Aorta (tissue), 5 donors: ENCODE results near the gene PIM2. TPM values are rescaled to one million over a fixed set of nuclear protein-coding genes. Genes with fewer than 3 reads are reported as not detected.
A peak's percentile ranks its signal among the peaks of the same experiment; 100 is the strongest.

ENCODE experiments used
- ATAC-seq: fragments of 200-7000 bp; cut with Tn5 transposase; one replicate; pipeline ENCODE4 v1.9.1; 2022; ENCODE audit warnings: moderate library complexity; ENCODE audit not compliant: low FRiP score
- DNase-seq, 2 donors: peaks; one replicate each; pipeline ENCODE4 v3.0.0-alpha.2; 2020
- H3K27ac ChIP-seq, 2 donors: one replicate each; pipeline ENCODE4 v1.5.1; 2013; ENCODE audit warnings: low read length in 2 of 2, mild to moderate bottlenecking in 2 of 2, moderate library complexity in 2 of 2, control low read depth in 1 of 2, inconsistent platforms in 1 of 2, low read depth in 1 of 2
- H3K27me3 ChIP-seq, 2 donors: one replicate each; pipeline ENCODE4 v1.6.1; 2013; ENCODE audit warnings: control low read depth in 1 of 2, low read length in 1 of 2, mild to moderate bottlenecking in 1 of 2, moderate library complexity in 1 of 2; ENCODE audit not compliant: insufficient read depth in 2 of 2, control insufficient read depth in 1 of 2
- H3K36me3 ChIP-seq, 2 donors: one replicate each; pipeline ENCODE4 v1.6.1; 2013; ENCODE audit warnings: control low read depth in 1 of 2, low read length in 1 of 2, mild to moderate bottlenecking in 1 of 2; ENCODE audit not compliant: insufficient read depth in 2 of 2, control insufficient read depth in 1 of 2
- H3K4me1 ChIP-seq, 2 donors: one replicate each; pipeline ENCODE4 v1.6.1; 2013; ENCODE audit warnings: low read length in 2 of 2, control low read depth in 1 of 2, mild to moderate bottlenecking in 1 of 2, moderate library complexity in 1 of 2; ENCODE audit not compliant: insufficient read depth in 2 of 2, control insufficient read depth in 1 of 2
- H3K4me3 ChIP-seq, 2 donors: one replicate each; pipeline ENCODE4 v1.5.1; 2013; ENCODE audit warnings: low read length in 2 of 2, control low read depth in 1 of 2, mild to moderate bottlenecking in 1 of 2
- H3K9me3 ChIP-seq: one replicate; pipeline ENCODE4 v1.6.1; 2013; ENCODE audit warnings: mild to moderate bottlenecking, low read length; ENCODE audit not compliant: control insufficient read depth
- WGBS, 2 donors: extraction: QIAGEN DNeasy Blood & Tissue Kit; methylation state at CpG; one replicate each; pipeline ENCODE4 v1.1.7; 2013; 5-methylcytosine and 5-hydroxymethylcytosine counted together
- intact Hi-C, 2 donors: fragments of 100-400 bp; cut with DNase I; formaldehyde crosslinking; loops; one replicate each; pipeline versions ENCODE4 v1.14.2 to v1.15.0; 2022
- polyA plus RNA-seq, 2 donors: library from polyadenylated mRNA; stranded (reverse); fragments of 200-250 nt; gene quantifications; one replicate each; pipeline ENCODE4 v1.2.3, GENCODE V29; 2013
- total RNA-seq, 2 donors: library from RNA; stranded (reverse); fragmentation: NEBNext Ultra II Directional; extraction: Animal tissue kit (Norgen Biotek cat#: 25700); gene quantifications; one replicate each; pipeline ENCODE4 v1.2.1, GENCODE V29; 2021
- donor health status: healthy with polysubstance abuse.
- donor health status: Bipolar disorder and iron deficiency.
- donor health status: DM: no; HTN: no; CAD: no.
- donor health status: DM: no; HTN: no; CAD: no.
- donor health status: DM: yes; HTN: yes; CAD: no.

PIM2 gene
- total and polyA plus RNA-seq, 4 donors = 3.6 to 9.2 (median 6.6) TPM

- no peaks in the 10 kb centered on the region for H3K27me3 ChIP-seq
- peaks cover 0 to 2% of the 10 kb centered on the region in 2 donors for H3K4me1 ChIP-seq
- DNase-seq (peak; percentile 97 to 98), ATAC-seq (peak; percentile 95)
- 0 to 38% methylated on average over 66 of the region's 66 CpGs for WGBS, 2 donors
- intact Hi-C loops = loop anchor here in 1 of 2 donors (5.0 kb wide), 2 partner anchors 41 to 84 kb away; partner anchors contain the start of genes PIM2 and TFE3
- no peaks in the 10 kb centered on the region for H3K36me3 ChIP-seq
- H3K27ac ChIP-seq = peak overlapping the region in 1 of 2 donors; percentile 97
- H3K9me3 ChIP-seq = no peaks in the 10 kb centered on the region
- H3K4me3 ChIP-seq = peak overlapping the region; percentile 61 to 67
Observed at GRCh38 chrX:48957827-48958634, 39.2 kb upstream of the PIM2 start.

- WGBS, 2 donors = 0 to 18% methylated on average over 49 to 53 of the region's 53 CpGs
- peak; percentile 80 to 88 for DNase-seq
- Histone ChIP-seq H3K4me1 (peaks cover 0 to 2% of the 10 kb centered on the region in 2 donors), H3K27me3 (no peaks in the 10 kb centered on the region), H3K27ac (peak within 1 kb of the TSS; percentile 46 to 97), H3K4me3 (peak within 1 kb of the TSS; percentile 61 to 67), H3K36me3 (no peaks in the 10 kb centered on the region), H3K9me3 (no peaks in the 10 kb centered on the region)
- intact Hi-C loops = loop anchor here in 1 of 2 donors (5.0 kb wide), 2 partner anchors 40 to 85 kb away; partner anchors contain the start of genes PIM2 and TFE3
- ATAC-seq = no peak
Observed at GRCh38 chrX:48957477-48957826, 38.6 kb upstream of the PIM2 start, which contains the start of gene OTUD5. Gene OTUD5, minus strand, starts transcription at chrX:48957607. Its CDS starts 37 bp downstream, at chrX:48957570.

GRCh38 chrX:48956728-48957414 lies 38.0 kb upstream of the PIM2 start:
- DNase-seq (peak; percentile 56 to 81), ATAC-seq (no peak)
- no peaks in the 10 kb centered on the region for H3K27me3 ChIP-seq
- H3K4me1 ChIP-seq = peaks cover 0 to 2% of the 10 kb centered on the region in 2 donors
- intact Hi-C loops = loop anchor here in 1 of 2 donors (5.0 kb wide), 2 partner anchors 40 to 85 kb away; partner anchors contain the start of genes PIM2 and TFE3
- H3K36me3 ChIP-seq = no peaks in the 10 kb centered on the region
- H3K9me3 ChIP-seq = no peaks in the 10 kb centered on the region
- peak overlapping the region; percentile 61 to 67 for H3K4me3 ChIP-seq
- 1 to 44% methylated on average over 49 to 61 of the region's 61 CpGs for WGBS, 2 donors
- peak overlapping the region; percentile 30 to 46 for H3K27ac ChIP-seq

- no peak overlapping the region for H3K4me3 ChIP-seq
- WGBS, 2 donors = 96 to 100% methylated on average over 1 of the region's 1 CpG
- intact Hi-C loops = no loop called here
- no peaks in the 10 kb centered on the region for H3K27me3 ChIP-seq
- no peak overlapping the region for H3K27ac ChIP-seq
- DNase-seq = no peak
- H3K9me3 ChIP-seq = no peaks in the 10 kb centered on the region
- no peaks in the 10 kb centered on the region for H3K4me1 ChIP-seq
- peaks cover 0 to 3% of the 10 kb centered on the region in 2 donors for H3K36me3 ChIP-seq
- ATAC-seq = no peak
Observed at GRCh38 chrX:48948589-48948988, 29.8 kb upstream of the PIM2 start.

- DNase-seq (peak in 1 of 2 donors; percentile 54), ATAC-seq (peak; percentile 73)
- no peak overlapping the region for H3K27ac ChIP-seq
- H3K4me1 ChIP-seq = no peaks in the 10 kb centered on the region
- no peaks in the 10 kb centered on the region for H3K9me3 ChIP-seq
- H3K27me3 ChIP-seq = no peaks in the 10 kb centered on the region
- H3K4me3 ChIP-seq = no peak overlapping the region
- WGBS, 2 donors = 36 to 49% methylated on average over 7 to 8 of the region's 8 CpGs
- intact Hi-C loops = no loop called here
- H3K36me3 ChIP-seq = peaks cover 0 to 3% of the 10 kb centered on the region in 2 donors
Observed at GRCh38 chrX:48945517-48946348, 26.9 kb upstream of the PIM2 start.

GRCh38 chrX:48942895-48943294 lies 24.1 kb upstream of the PIM2 start:
- H3K27ac ChIP-seq = no peak overlapping the region
- 54 to 69% methylated on average over 2 of the region's 2 CpGs for WGBS, 2 donors
- no peaks in the 10 kb centered on the region for H3K27me3 ChIP-seq
- no peak overlapping the region for H3K4me3 ChIP-seq
- ATAC-seq (no peak), DNase-seq (peak in 1 of 2 donors; percentile 0)
- no peaks in the 10 kb centered on the region for H3K4me1 ChIP-seq
- no peaks in the 10 kb centered on the region for H3K9me3 ChIP-seq
- H3K36me3 ChIP-seq = peaks cover 0 to 3% of the 10 kb centered on the region in 2 donors
- intact Hi-C loops = no loop called here

GRCh38 chrX:48940404-48940955 lies 21.7 kb upstream of the PIM2 start:
- Histone ChIP-seq H3K36me3 (peaks cover 0 to 3% of the 10 kb centered on the region in 2 donors), H3K27ac (no peak overlapping the region), H3K9me3 (no peaks in the 10 kb centered on the region), H3K27me3 (no peaks in the 10 kb centered on the region), H3K4me1 (no peaks in the 10 kb centered on the region), H3K4me3 (no peak overlapping the region)
- intact Hi-C loops = no loop called here
- WGBS, 2 donors = 66 to 85% methylated on average over 2 of the region's 2 CpGs
- DNase-seq = peak in 1 of 2 donors; percentile 1
- ATAC-seq = no peak
